ENCODE measurements around the gene OST4. TPM values are rescaled to one million over a fixed set of nuclear protein-coding genes. Genes with fewer than 3 reads are reported as not detected.

OST4 gene
- total and polyA plus RNA-seq, 10 of the 15 experiments (the other 5 are each of a cell fraction or from before 2014, with no cell fraction given), result 270 to 1,543 (median 523) TPM

DNA sequence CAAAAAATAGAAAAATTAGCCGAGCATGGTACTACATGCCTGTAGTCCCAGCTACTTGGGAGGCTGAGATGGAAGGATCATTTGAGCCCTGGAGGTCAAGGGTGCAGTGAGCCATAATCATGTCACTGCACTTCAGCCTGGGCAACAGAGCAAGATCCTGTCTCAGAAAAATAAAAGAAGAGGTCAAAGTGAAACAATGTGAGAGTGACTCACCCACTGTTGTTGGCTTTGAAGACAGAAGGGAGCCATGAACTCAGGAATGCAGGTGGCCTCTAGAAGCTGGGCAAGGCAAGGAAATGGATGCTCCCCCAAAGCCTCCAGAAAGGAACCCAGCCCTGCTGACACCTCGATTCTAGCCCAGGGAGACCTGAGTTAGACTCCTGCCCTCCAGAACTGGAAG, 42.4 kb downstream of the OST4 start:
- Histone ChIP-seq H3K4me1 (ENCODE audit: control insufficient read depth, insufficient read depth, low read length) (peaks cover 9% of the 10 kb centered on the region), H3K27ac (ENCODE audit: control insufficient read depth, insufficient read depth) (no peak overlapping the region), H3K9ac (ENCODE audit: control insufficient read depth, insufficient read depth, low read length) (no peak overlapping the region), H2AFZ (ENCODE audit: control insufficient read depth, low read depth, low read length) (no peak overlapping the region), H3K4me3 (no peak overlapping the region), H3K9me3 (replicated peaks; ENCODE audit: control insufficient read depth, insufficient read depth, low read length) (no peaks in the 10 kb centered on the region), H3K27me3 (replicated peaks in 1 of 2; ENCODE audit: control insufficient read depth in 2 of 2, insufficient read depth in 2 of 2, low read length in 1 of 2) (no peaks in the 10 kb centered on the region), H3K36me3 (ENCODE audit: control insufficient read depth in 2 of 2, insufficient read depth in 2 of 2, low read length in 1 of 2) (peaks cover 0 to 6% of the 10 kb centered on the region in 2 experiments; a peak in 2 of 4 replicates), H3K4me2 (ENCODE audit: control insufficient read depth, insufficient read depth) (no peak overlapping the region), H4K20me1 (ENCODE audit: control insufficient read depth, insufficient read depth) (no peaks in the 10 kb centered on the region), H3K79me2 (ENCODE audit: control insufficient read depth, insufficient read depth, low read length) (peaks cover 24% of the 10 kb centered on the region)
- ATAC-seq (no peak), FAIRE-seq (no peak), DNase-seq (ENCODE audit: low read depth, low spot score) (no peak)
- intact Hi-C loops (cut with micrococcal nuclease; ENCODE audit: unreplicated experiment) (no loop called here), in situ Hi-C loops (cut with MboI) (no loop called here)
- SMC1A ChIA-PET (ENCODE audit: uncharacterized antibody, unreplicated experiment), result interaction anchor here (1.0 kb wide), 1 partner anchor 16 kb away, joined by 3 read pairs; no protein-coding TSS in a partner anchor
- no TSS peak for BruUV-seq (replicated peaks)
- RAD21 ChIA-PET (ENCODE audit: unreplicated experiment), result interaction anchor here (1.9 kb wide), 1 partner anchor 22 kb away, joined by 6 read pairs; the partner anchor contains the start of gene AGBL5
- WGBS (ENCODE audit: insufficient coverage, insufficient replicate concordance, low lambda C conversion rate, missing lambda C conversion rate), result 64% methylated on average over 2 of the region's 2 CpGs
- POLR2A ChIA-PET, result interaction anchor here (0.6 to 3.4 kb wide), 3 partner anchors 21 to 26 kb away, joined by 3 to 15 read pairs (median 3); partner anchors contain the start of gene AGBL5
- CTCF ChIA-PET, result interaction anchor here (1.0 kb wide), 1 partner anchor 22 kb away, joined by 4 read pairs; the partner anchor contains the start of gene AGBL5
- TF ChIP-seq, protein P1, sequence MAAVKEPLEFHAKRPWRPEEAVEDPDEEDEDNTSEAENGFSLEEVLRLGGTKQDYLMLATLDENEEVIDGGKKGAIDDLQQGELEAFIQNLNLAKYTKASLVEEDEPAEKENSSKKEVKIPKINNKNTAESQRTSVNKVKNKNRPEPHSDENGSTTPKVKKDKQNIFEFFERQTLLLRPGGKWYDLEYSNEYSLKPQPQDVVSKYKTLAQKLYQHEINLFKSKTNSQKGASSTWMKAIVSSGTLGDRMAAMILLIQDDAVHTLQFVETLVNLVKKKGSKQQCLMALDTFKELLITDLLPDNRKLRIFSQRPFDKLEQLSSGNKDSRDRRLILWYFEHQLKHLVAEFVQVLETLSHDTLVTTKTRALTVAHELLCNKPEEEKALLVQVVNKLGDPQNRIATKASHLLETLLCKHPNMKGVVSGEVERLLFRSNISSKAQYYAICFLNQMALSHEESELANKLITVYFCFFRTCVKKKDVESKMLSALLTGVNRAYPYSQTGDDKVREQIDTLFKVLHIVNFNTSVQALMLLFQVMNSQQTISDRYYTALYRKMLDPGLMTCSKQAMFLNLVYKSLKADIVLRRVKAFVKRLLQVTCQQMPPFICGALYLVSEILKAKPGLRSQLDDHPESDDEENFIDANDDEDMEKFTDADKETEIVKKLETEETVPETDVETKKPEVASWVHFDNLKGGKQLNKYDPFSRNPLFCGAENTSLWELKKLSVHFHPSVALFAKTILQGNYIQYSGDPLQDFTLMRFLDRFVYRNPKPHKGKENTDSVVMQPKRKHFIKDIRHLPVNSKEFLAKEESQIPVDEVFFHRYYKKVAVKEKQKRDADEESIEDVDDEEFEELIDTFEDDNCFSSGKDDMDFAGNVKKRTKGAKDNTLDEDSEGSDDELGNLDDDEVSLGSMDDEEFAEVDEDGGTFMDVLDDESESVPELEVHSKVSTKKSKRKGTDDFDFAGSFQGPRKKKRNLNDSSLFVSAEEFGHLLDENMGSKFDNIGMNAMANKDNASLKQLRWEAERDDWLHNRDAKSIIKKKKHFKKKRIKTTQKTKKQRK (IDR thresholded peaks at IDR 0.05; ENCODE audit: low read depth, low read length), result no peak
- TF ChIP-seq PRDM15 (CRISPR knock-in tag; IDR thresholded peaks at IDR 0.05) (no peak), FOXM1 (IDR thresholded peaks at IDR 0.05; ENCODE audit: low read depth, low read length) (no peak), ATF7 (IDR thresholded peaks at IDR 0.05; ENCODE audit: low read depth) (no peak), SP1 (IDR thresholded peaks at IDR 0.05; ENCODE audit: low read depth, low read length) (no peak), SMARCA5 (IDR thresholded peaks at IDR 0.05) (no peak)
- TF ChIP-seq, protein P2, sequence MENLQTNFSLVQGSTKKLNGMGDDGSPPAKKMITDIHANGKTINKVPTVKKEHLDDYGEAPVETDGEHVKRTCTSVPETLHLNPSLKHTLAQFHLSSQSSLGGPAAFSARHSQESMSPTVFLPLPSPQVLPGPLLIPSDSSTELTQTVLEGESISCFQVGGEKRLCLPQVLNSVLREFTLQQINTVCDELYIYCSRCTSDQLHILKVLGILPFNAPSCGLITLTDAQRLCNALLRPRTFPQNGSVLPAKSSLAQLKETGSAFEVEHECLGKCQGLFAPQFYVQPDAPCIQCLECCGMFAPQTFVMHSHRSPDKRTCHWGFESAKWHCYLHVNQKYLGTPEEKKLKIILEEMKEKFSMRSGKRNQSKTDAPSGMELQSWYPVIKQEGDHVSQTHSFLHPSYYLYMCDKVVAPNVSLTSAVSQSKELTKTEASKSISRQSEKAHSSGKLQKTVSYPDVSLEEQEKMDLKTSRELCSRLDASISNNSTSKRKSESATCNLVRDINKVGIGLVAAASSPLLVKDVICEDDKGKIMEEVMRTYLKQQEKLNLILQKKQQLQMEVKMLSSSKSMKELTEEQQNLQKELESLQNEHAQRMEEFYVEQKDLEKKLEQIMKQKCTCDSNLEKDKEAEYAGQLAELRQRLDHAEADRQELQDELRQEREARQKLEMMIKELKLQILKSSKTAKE (IDR thresholded peaks at IDR 0.05; ENCODE audit: low read depth, poor library complexity, severe bottlenecking), result no peak
